Loucy (cell line): ENCODE results near the gene CLASP1.
"Not testable (repeated sequence)": the region's sequence is repeated elsewhere in the genome, so short reads cannot be mapped to it uniquely, and the experiment has no call there.

Experiments used
- H2AFZ ChIP-seq: fragments of 200-600 bp; sonication (generic); 2 replicates; pipeline ENCODE4 v1.6.0; 2016; ENCODE audit warnings: antibody characterized with exemption, mild to moderate bottlenecking, low read length, moderate library complexity
- H3F3A ChIP-seq: fragments of 200-600 bp; 2 replicates; pipeline ENCODE4 v1.6.0; 2016; ENCODE audit warnings: antibody characterized with exemption, low read depth, mild to moderate bottlenecking
- H3K27me3 ChIP-seq: fragments of 200-600 bp; sonication (generic); 2 replicates; pipeline ENCODE4 v1.6.1; 2014; ENCODE audit warnings: low read length, mild to moderate bottlenecking; ENCODE audit not compliant: insufficient read depth, poor library complexity, severe bottlenecking
- H3K36me3 ChIP-seq: fragments of 200-600 bp; sonication (generic); 2 replicates; pipeline ENCODE4 v1.6.1; 2016; ENCODE audit warnings: low read length; ENCODE audit not compliant: insufficient read depth
- H3K4me1 ChIP-seq: fragments of 200-600 bp; sonication (generic); 2 replicates; pipeline ENCODE4 v1.5.1; 2014; ENCODE audit warnings: low read length, mild to moderate bottlenecking; ENCODE audit not compliant: insufficient read depth, poor library complexity, severe bottlenecking
- H3K4me2 ChIP-seq: fragments of 200-600 bp; sonication (generic); 2 replicates; pipeline ENCODE4 v1.6.0; 2014; ENCODE audit warnings: antibody characterized with exemption, low read length, low read depth, mild to moderate bottlenecking; ENCODE audit not compliant: poor library complexity, severe bottlenecking
- H3K4me3 ChIP-seq: fragments of 200-600 bp; sonication (generic); 2 replicates; pipeline ENCODE4 v1.5.1; 2014; ENCODE audit warnings: low read length, mild to moderate bottlenecking, mixed read lengths; ENCODE audit not compliant: poor library complexity, severe bottlenecking
- H3K79me2 ChIP-seq: fragments of 200-600 bp; sonication (generic); 2 replicates; pipeline ENCODE4 v1.6.1; 2014; ENCODE audit warnings: low read length; ENCODE audit not compliant: insufficient read depth
- H3K9ac ChIP-seq: fragments of 200-600 bp; sonication (generic); 2 replicates; pipeline ENCODE4 v1.6.0; 2014; ENCODE audit warnings: mild to moderate bottlenecking, low read depth, low read length, moderate library complexity; ENCODE audit not compliant: poor library complexity, severe bottlenecking
- H3K9me2 ChIP-seq: fragments of 200-600 bp; sonication (generic); replicated peaks from 2 replicates; pipeline ENCODE4 v1.6.1; 2016; ENCODE audit warnings: low read depth, low read length, mixed read lengths
- H3K9me3 ChIP-seq: fragments of 200-600 bp; sonication (generic); 2 replicates; pipeline ENCODE4 v1.6.1; 2014; ENCODE audit warnings: mild to moderate bottlenecking, antibody characterized with exemption, low read length, low read depth; ENCODE audit not compliant: insufficient read depth
- H4K20me1 ChIP-seq: fragments of 200-600 bp; sonication (generic); 2 replicates; pipeline ENCODE4 v1.6.0; 2014; ENCODE audit warnings: antibody characterized with exemption, low read length, mild to moderate bottlenecking; ENCODE audit not compliant: insufficient read depth, poor library complexity, severe bottlenecking
- EZH2phosphoT487 ChIP-seq: fragments of 200-600 bp; IDR thresholded peaks from 2 replicates; pipeline ENCODE4 v1.6.1; 2018; ENCODE audit warnings: antibody characterized with exemption, mild to moderate bottlenecking, moderate library complexity, borderline replicate concordance
- TF ChIP-seq, protein P1 (sequence below): fragments of 200-600 bp; sonication (generic); conservative IDR thresholded peaks from 2 replicates; pipeline ENCODE4 v1.5.1; 2014; ENCODE audit warnings: mild to moderate bottlenecking, antibody characterized with exemption, low read length

CLASP1 gene

DNA sequence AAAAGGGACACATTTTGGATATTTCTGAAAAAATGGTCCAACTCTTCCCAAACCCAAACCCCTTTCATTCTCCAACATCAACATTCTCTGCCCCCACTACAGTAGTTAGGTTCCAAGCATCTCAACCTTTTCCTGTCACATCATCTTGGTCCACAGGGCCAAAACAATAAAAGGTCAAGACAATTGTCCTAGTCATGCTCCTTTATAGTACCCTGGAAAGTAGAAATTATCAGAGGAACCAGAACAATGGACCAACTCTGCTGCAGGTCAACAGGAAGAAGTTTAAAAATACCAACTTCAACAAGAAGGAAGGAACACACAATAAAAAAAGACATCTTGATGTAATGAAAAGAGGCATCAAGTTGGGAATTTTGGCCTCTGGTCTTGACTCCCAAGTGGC lies 36.1 kb downstream of the CLASP1 start:
- TF ChIP-seq EZH2phosphoT487 = no peak
- TF ChIP-seq, protein P1, sequence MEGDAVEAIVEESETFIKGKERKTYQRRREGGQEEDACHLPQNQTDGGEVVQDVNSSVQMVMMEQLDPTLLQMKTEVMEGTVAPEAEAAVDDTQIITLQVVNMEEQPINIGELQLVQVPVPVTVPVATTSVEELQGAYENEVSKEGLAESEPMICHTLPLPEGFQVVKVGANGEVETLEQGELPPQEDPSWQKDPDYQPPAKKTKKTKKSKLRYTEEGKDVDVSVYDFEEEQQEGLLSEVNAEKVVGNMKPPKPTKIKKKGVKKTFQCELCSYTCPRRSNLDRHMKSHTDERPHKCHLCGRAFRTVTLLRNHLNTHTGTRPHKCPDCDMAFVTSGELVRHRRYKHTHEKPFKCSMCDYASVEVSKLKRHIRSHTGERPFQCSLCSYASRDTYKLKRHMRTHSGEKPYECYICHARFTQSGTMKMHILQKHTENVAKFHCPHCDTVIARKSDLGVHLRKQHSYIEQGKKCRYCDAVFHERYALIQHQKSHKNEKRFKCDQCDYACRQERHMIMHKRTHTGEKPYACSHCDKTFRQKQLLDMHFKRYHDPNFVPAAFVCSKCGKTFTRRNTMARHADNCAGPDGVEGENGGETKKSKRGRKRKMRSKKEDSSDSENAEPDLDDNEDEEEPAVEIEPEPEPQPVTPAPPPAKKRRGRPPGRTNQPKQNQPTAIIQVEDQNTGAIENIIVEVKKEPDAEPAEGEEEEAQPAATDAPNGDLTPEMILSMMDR = no peak

DNA sequence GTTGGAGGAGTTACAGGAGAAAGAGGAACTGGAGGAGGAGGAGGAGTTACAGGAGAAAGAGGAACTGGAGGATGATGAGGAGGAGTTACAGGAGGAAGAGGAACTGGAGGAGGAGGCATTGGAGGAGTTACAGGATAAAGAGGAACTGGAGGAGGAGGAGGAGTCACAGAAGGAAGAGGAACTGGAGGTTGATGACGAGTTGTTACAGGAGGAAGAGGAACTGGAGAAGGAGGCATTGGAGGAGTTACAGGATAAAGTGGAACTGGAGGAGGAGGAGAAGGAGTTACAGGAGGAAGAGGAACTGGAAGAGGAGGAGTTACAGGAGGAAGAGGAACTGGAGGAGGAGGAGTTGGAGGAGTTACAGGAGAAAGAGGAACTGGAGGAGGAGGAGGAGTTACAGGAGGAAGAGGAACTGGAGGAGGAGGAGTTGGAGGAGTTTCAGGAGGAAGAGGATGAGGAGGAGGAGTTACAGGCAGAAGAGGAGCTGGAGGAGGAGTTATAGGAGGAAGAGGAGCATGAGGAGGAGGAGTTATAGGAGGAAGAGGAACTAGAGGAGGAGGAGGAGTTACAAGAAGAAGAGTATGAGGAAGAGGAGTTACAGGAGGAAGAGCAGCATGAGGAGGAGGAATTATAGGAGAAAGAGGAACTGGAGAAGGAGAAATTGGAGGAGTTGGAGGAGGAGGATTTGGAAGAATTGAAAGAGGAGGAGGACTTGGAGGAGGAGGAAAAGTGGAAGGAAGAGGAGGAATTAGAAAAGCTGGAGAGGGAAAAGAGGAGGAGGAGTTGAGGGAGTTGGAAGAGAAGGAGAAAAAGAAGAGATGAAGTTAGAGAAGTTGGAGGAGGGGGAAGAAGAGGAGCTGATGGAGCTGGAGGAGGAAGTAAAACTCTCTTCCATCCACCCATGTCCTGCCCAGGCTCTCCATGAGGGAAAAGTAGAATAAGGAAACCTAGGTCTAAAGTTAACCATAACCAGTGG lies 37.2 kb downstream of the CLASP1 start:
- Histone ChIP-seq H3K9ac (no peak overlapping the region), H3K27me3 (no peaks in the 10 kb centered on the region), H3K9me3 (0 out of 2 replicates have a peak, but pooled peaks cover 2% of the 10 kb centered on the region), H3K4me2 (no peak overlapping the region), H3K36me3 (peaks cover 15% of the 10 kb centered on the region), H2AFZ (no peak overlapping the region), H3K79me2 (peaks cover 93% of the 10 kb centered on the region), H3K4me1 (peaks cover 15% of the 10 kb centered on the region), H3F3A (no peaks in the 10 kb centered on the region; the same call in 1 of the 2 replicates), H3K4me3 (no peak overlapping the region), H3K9me2 (no peaks in the 10 kb centered on the region), H4K20me1 (peaks cover 7% of the 10 kb centered on the region)
- TF ChIP-seq, protein P1 = no peak
- no peak for TF ChIP-seq EZH2phosphoT487

More for the DNA sequence above, 36.1 kb downstream of the CLASP1 start:
- Histone ChIP-seq H3K9me2 (no peaks in the 10 kb centered on the region), H3K4me3 (no peak overlapping the region), H3K79me2 (peaks cover 91% of the 10 kb centered on the region), H3K4me2 (no peak overlapping the region), H4K20me1 (peaks cover 2% of the 10 kb centered on the region), H3K36me3 (peaks cover 15% of the 10 kb centered on the region), H3K27me3 (no peaks in the 10 kb centered on the region), H3K4me1 (peaks cover 26% of the 10 kb centered on the region), H3K9me3 (0 out of 2 replicates have a peak, but pooled peaks cover 2% of the 10 kb centered on the region), H2AFZ (no peak overlapping the region), H3F3A (no peaks in the 10 kb centered on the region; the same call in 1 of the 2 replicates), H3K9ac (no peak overlapping the region)

DNA sequence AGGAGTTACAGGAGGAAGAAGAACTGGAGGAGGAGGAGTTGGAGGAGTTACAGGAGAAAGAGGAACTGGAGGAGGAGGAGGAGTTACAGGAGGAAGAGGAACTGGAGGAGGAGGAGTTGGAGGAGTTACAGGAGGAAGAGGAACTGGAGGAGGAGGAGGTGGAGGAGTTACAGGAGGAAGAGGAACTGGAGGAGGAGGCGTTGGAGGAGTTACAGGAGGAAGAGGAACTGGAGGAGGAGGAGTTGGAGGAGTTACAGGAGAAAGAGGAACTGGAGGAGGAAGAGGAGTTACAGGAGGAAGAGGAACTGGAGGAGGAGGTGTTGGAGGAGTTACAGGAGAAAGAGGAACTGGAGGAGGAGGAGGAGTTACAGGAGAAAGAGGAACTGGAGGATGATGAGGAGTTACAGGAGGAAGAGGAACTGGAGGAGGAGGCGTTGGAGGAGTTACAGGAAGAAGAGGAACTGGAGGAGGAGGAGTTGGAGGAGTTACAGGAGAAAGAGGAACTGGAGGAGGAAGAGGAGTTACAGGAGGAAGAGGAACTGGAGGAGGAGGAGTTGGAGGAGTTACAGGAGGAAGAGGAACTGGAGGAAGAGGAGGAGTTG lies 38.1 kb downstream of the CLASP1 start:
- H3K4me1 ChIP-seq, H3K4me3 ChIP-seq, H2AFZ ChIP-seq, H3F3A ChIP-seq, H3K9ac ChIP-seq, H3K27me3 ChIP-seq, H3K4me2 ChIP-seq, H3K9me3 ChIP-seq, H3K9me2 ChIP-seq: not testable (repeated sequence)
- Histone ChIP-seq H3K36me3 (peaks cover 15% of the 10 kb centered on the region), H3K79me2 (peaks cover 92% of the 10 kb centered on the region), H4K20me1 (peaks cover 11% of the 10 kb centered on the region)

- not testable (repeated sequence) for H3K4me1 ChIP-seq, H3K4me3 ChIP-seq, H2AFZ ChIP-seq, H3K9me3 ChIP-seq, H3F3A ChIP-seq, H3K27me3 ChIP-seq, H3K4me2 ChIP-seq, H3K9ac ChIP-seq, H3K9me2 ChIP-seq
- H3K36me3 ChIP-seq = peaks cover 21% of the 10 kb centered on the region
- H4K20me1 ChIP-seq = peaks cover 15% of the 10 kb centered on the region
- H3K79me2 ChIP-seq = peaks cover 93% of the 10 kb centered on the region
Observed at GRCh38 chr2:121610487-121610874, 38.8 kb downstream of the CLASP1 start.
